C4-2B (cell line): Measurements from ENCODE around the gene MRPS6.

Source experiments
- H3K27ac ChIP-seq: fragments of 450-650 bp; 2 replicates; pipeline ENCODE4 v1.5.1; 2017
- CTCF ChIP-seq: fragments of 450-650 bp; conservative IDR thresholded peaks from 2 replicates; pipeline ENCODE4 v1.5.1; 2017; ENCODE audit warnings: mild to moderate bottlenecking
- ZFX ChIP-seq: fragments of 450-650 bp; IDR thresholded peaks from 2 replicates; pipeline ENCODE4 v1.6.1; 2017

The MRPS6 gene

GRCh38 chr21:34047835-34048234 lies 25.5 kb upstream of the MRPS6 start:
- no peak overlapping the region for H3K27ac ChIP-seq
- TF ChIP-seq ZFX (no peak), CTCF (no peak)

- no peak overlapping the region for H3K27ac ChIP-seq
- TF ChIP-seq ZFX (no peak), CTCF (no peak)
Observed at GRCh38 chr21:34052171-34052570, 21.2 kb upstream of the MRPS6 start.

GRCh38 chr21:34054259-34054658 lies 19.1 kb upstream of the MRPS6 start:
- H3K27ac ChIP-seq, result no peak overlapping the region
- no peak for TF ChIP-seq CTCF

GRCh38 chr21:34055615-34056014 lies 17.8 kb upstream of the MRPS6 start:
- no peak overlapping the region for H3K27ac ChIP-seq
- no peak for TF ChIP-seq ZFX
- TF ChIP-seq CTCF, result no peak

- H3K27ac ChIP-seq, result no peak overlapping the region
- TF ChIP-seq ZFX (no peak), CTCF (no peak)
Observed at GRCh38 chr21:34061983-34062382, 11.4 kb upstream of the MRPS6 start.

GRCh38 chr21:34065027-34065426 lies 8.4 kb upstream of the MRPS6 start:
- TF ChIP-seq ZFX (no peak), CTCF (no peak)
- H3K27ac ChIP-seq, result no peak overlapping the region

- TF ChIP-seq CTCF (no peak), ZFX (no peak)
- H3K27ac ChIP-seq, result no peak overlapping the region
Observed at GRCh38 chr21:34071683-34072082, 1.7 kb upstream of the MRPS6 start.
